Right renal cortex interstitium (tissue), 3 donors: ENCODE results near the gene CSGALNACT2. TPM values are rescaled to one million over a fixed set of nuclear protein-coding genes. Genes with fewer than 3 reads are reported as not detected.

Experiments
- polyA plus RNA-seq, 3 donors: library from polyadenylated mRNA; unstranded; fragments of 120-200 nt; gene quantifications; one replicate each; pipeline ENCODE4 v1.2.1, GENCODE V29; 2013; ENCODE audit not compliant: insufficient read length in 3 of 3

The CSGALNACT2 gene
- polyA plus RNA-seq, 3 donors, result 18.4 to 20.6 (median 18.8) TPM

Other genes starting within 250 kb of the CSGALNACT2 start
- gene RET, start 61.4 kb upstream of the CSGALNACT2 start, polyA plus RNA-seq, result 10 to 100 TPM; 19.4 to 22.7 (median 21.6) TPM
- gene RASGEF1A, start 128.6 kb downstream of the CSGALNACT2 start, polyA plus RNA-seq, result 1 to 10 TPM; 1.6 to 2.0 (median 2.0) TPM
- gene FXYD4, start 233.2 kb downstream of the CSGALNACT2 start, polyA plus RNA-seq, result under 1 TPM in 1 of 3 donors, not detected in 2; 0.71 TPM